GM12878 (cell line): Measurements from ENCODE around the gene ACADM. TPM values are rescaled to one million over a fixed set of nuclear protein-coding genes. Genes with fewer than 3 reads are reported as not detected.

Source experiments
- ATAC-seq: fragments of 200-7000 bp; cut with Tn5 transposase; 3 replicates; pipeline ENCODE4 v1.9.1; 2020; ENCODE audit warnings: mild to moderate bottlenecking, moderate library complexity
- BruUV-seq: library from RNA; stranded (reverse); fragments of 400-500 nt; replicated peaks from 2 replicates; lab custom pipeline; 2021; lab: Mats Ljungman, UMichigan
- CTCF ChIA-PET: fragments of 300-600 bp; sonication (Branson Sonifier 250); formaldehyde crosslinking; extraction: SDS; loops from one replicate; lab custom pipeline; 2021; ENCODE audit warnings: inconsistent platforms; lab: Yijun Ruan, JAX
- POLR2A ChIA-PET: fragments of 350-600 bp; formaldehyde crosslinking; extraction: SDS; loops from one replicate; lab custom pipeline; 2021; ENCODE audit warnings: inconsistent platforms; lab: Charles Lee
- RAD21 ChIA-PET: fragments of 300-600 bp; sonication (Branson Sonifier 250); formaldehyde crosslinking; loops from one replicate; lab custom pipeline; 2023; ENCODE audit warnings: antibody characterized with exemption; ENCODE audit not compliant: unreplicated experiment; lab: Charles Lee
- SMC1A ChIA-PET: fragments of 300-600 bp; sonication (Branson Sonifier 250); formaldehyde crosslinking; loops from one replicate; lab custom pipeline; 2023; ENCODE audit not compliant: unreplicated experiment, uncharacterized antibody; lab: Charles Lee
- DNase-seq: peaks from one replicate; pipeline ENCODE4 v3.0.0-alpha.2; 2011; ENCODE audit warnings: low read depth, low spot score
- FAIRE-seq: peaks from 3 replicates; lab custom pipeline; 2011; peaks lifted over from hg19 to GRCh38; lab: Jason Lieb, UNC
- H2AFZ ChIP-seq: 2 replicates; pipeline ENCODE4 v1.6.0; 2011; ENCODE audit warnings: low read depth, low read length, control low read depth; ENCODE audit not compliant: control insufficient read depth
- H3K27ac ChIP-seq: 2 replicates; pipeline ENCODE4 v1.5.1; 2011; ENCODE audit warnings: control low read depth; ENCODE audit not compliant: control insufficient read depth, insufficient read depth
- H3K27me3 ChIP-seq, 2 experiments: replicated peaks in 1 of 2; 2 replicates each; pipeline versions ENCODE4 v1.6.0 to v1.6.1; 2011; ENCODE audit warnings: low read length in 1 of 2; ENCODE audit not compliant: control insufficient read depth in 2 of 2, insufficient read depth in 2 of 2
- H3K36me3 ChIP-seq, 2 experiments: 2 replicates each; pipeline ENCODE4 v1.5.1; 2011; ENCODE audit warnings: low read length in 1 of 2; ENCODE audit not compliant: control insufficient read depth in 2 of 2, insufficient read depth in 2 of 2
- H3K4me1 ChIP-seq: 2 replicates; pipeline ENCODE4 v1.6.1; 2011; ENCODE audit warnings: mild to moderate bottlenecking, low read length, moderate library complexity, mixed read lengths; ENCODE audit not compliant: control insufficient read depth, insufficient read depth
- H3K4me2 ChIP-seq: 2 replicates; pipeline ENCODE4 v1.6.0; 2011; ENCODE audit warnings: control low read depth; ENCODE audit not compliant: control insufficient read depth, insufficient read depth
- H3K4me3 ChIP-seq: fragments of 200-600 bp; sonication (generic); 2 replicates; pipeline ENCODE4 v1.5.1; 2016
- H3K79me2 ChIP-seq: 2 replicates; pipeline ENCODE4 v1.6.0; 2011; ENCODE audit warnings: low read length; ENCODE audit not compliant: control insufficient read depth, insufficient read depth
- H3K9ac ChIP-seq: 2 replicates; pipeline ENCODE4 v1.8.0; 2011; ENCODE audit warnings: low read length, control low read depth, mixed read lengths; ENCODE audit not compliant: control insufficient read depth, insufficient read depth
- H3K9me3 ChIP-seq: replicated peaks from 3 replicates; pipeline ENCODE4 v1.5.1; 2011; ENCODE audit warnings: mild to moderate bottlenecking, low read length; ENCODE audit not compliant: control insufficient read depth, insufficient read depth
- H4K20me1 ChIP-seq: 2 replicates; pipeline ENCODE4 v1.6.0; 2011; ENCODE audit not compliant: control insufficient read depth, insufficient read depth
- CHD1 ChIP-seq: IDR thresholded peaks from 2 replicates; pipeline ENCODE4 v1.6.1; 2012; ENCODE audit warnings: low read depth, low read length, improper control_type of control experiment
- E2F4 ChIP-seq: IDR thresholded peaks from 2 replicates; pipeline ENCODE4 v1.6.1; 2012; ENCODE audit warnings: low read depth, low read length, improper control_type of control experiment
- ESRRA ChIP-seq: IDR thresholded peaks from 2 replicates; pipeline ENCODE4 v1.6.1; 2012; ENCODE audit warnings: mild to moderate bottlenecking, low read length, improper control_type of control experiment
- FOXK2 ChIP-seq: fragments of 450-650 bp; IDR thresholded peaks from 2 replicates; pipeline ENCODE4 v1.6.1; 2017; ENCODE audit warnings: mild to moderate bottlenecking, moderate library complexity
- IKZF1 ChIP-seq: fragments of 450-650 bp; conservative IDR thresholded peaks from 2 replicates; pipeline ENCODE4 v1.6.1; 2017; ENCODE audit warnings: antibody characterized with exemption, mild to moderate bottlenecking
- RFX5 ChIP-seq: IDR thresholded peaks from 2 replicates; pipeline ENCODE4 v1.6.1; 2011; ENCODE audit warnings: low read depth, low read length, improper control_type of control experiment
- ZBTB40 ChIP-seq: fragments of 450-650 bp; IDR thresholded peaks from 2 replicates; pipeline ENCODE4 v1.6.1; 2016; ENCODE audit warnings: mild to moderate bottlenecking, moderate library complexity, borderline replicate concordance
- WGBS: methylation state at CpG from one replicate; pipeline ENCODE4 v1.1.6; 2016; ENCODE audit warnings: low lambda C conversion rate; ENCODE audit not compliant: insufficient replicate concordance, insufficient coverage; ENCODE audit errors: missing lambda C conversion rate; 5-methylcytosine and 5-hydroxymethylcytosine counted together
- in situ Hi-C: fragments of 300-500 bp; cut with MboI; formaldehyde crosslinking; loops from 9 replicates; pipeline ENCODE4 v1.14.3; 2018; ENCODE audit warnings: mixed read lengths
- intact Hi-C: fragments of 100-400 bp; cut with micrococcal nuclease; formaldehyde crosslinking; loops from one replicate; pipeline ENCODE4 v1.14.2; 2022; ENCODE audit not compliant: unreplicated experiment
- polyA plus RNA-seq, 11 experiments: library from polyadenylated mRNA; depleted of rRNA in 4 of 11; unstranded in 6 of 11; stranded (reverse) in 5 of 11; fragments of >200 nt; fragmentation: Nextera tagmentation in 4 of 11; fragmentation: Illumina TruSeq in 1 of 11; extraction: Ambion mirVana in 4 of 11; extraction: Trizol in 1 of 11; gene quantifications; 1 replicate in 1 of 11; 2 replicates in 10 of 11; pipeline versions ENCODE4 v1.2.1 to v1.2.3, GENCODE V29; 2011 to 2016; ENCODE audit warnings: inconsistent platforms in 2 of 11, missing spikeins in 2 of 11, low read depth in 1 of 11
- total RNA-seq, 4 experiments: library from RNA; depleted of rRNA in 3 of 4; stranded (reverse); fragments of >200 nt in 3 of 4; fragmentation: Illumina TruSeq in 1 of 4; extraction: Trizol in 1 of 4; gene quantifications; 2 replicates each; pipeline versions ENCODE4 v1.2.1 to v1.2.3, GENCODE V29; 2013 to 2021

Gene ACADM
- total and polyA plus RNA-seq, 10 of the 15 experiments (the other 5 are each of a cell fraction or from before 2014, with no cell fraction given), result 119 to 245 (median 204) TPM

- WGBS, result 44% methylated on average over 1 of the region's 1 CpG
- H3K27ac ChIP-seq, result no peak overlapping the region
- ChIA-PET POLR2A (interaction anchor here (0.6 to 1.3 kb wide), 2 partner anchors 25 to 609 kb away, joined by 3 to 6 read pairs; no protein-coding TSS in a partner anchor), CTCF (interaction anchor here (1.0 to 1.5 kb wide), 2 partner anchors 11 to 31 kb away, joined by 3 to 5 read pairs; no protein-coding TSS in a partner anchor), SMC1A (interaction anchor here (0.9 to 1.7 kb wide), 3 partner anchors 19 to 43 kb away, joined by 3 to 4 read pairs (median 3); no protein-coding TSS in a partner anchor), RAD21 (no interaction called here)
- intact Hi-C loops (no loop called here), in situ Hi-C loops (no loop called here)
- DNase-seq (no peak), FAIRE-seq (no peak), ATAC-seq (peak; percentile 55; the same call in 2 of the 3 replicates)
- H3K27me3 ChIP-seq, result no peaks in the 10 kb centered on the region
- no peak for TF ChIP-seq ESRRA
- no peak for TF ChIP-seq RFX5
- no peak for TF ChIP-seq FOXK2
- no peak for TF ChIP-seq CHD1
- H3K4me2 ChIP-seq, result no peak overlapping the region
- BruUV-seq, result no TSS peak
- H4K20me1 ChIP-seq, result no peaks in the 10 kb centered on the region
- H3K79me2 ChIP-seq, result no peaks in the 10 kb centered on the region
- no peak overlapping the region for H3K4me3 ChIP-seq
- no peaks in the 10 kb centered on the region for H3K4me1 ChIP-seq
- H3K9ac ChIP-seq, result no peak overlapping the region
- no peak overlapping the region for H2AFZ ChIP-seq
- H3K9me3 ChIP-seq, result no peaks in the 10 kb centered on the region
- H3K36me3 ChIP-seq, result peaks cover 0 to 8% of the 10 kb centered on the region in 2 experiments; a peak in 1 of 4 replicates
Observed at GRCh38 chr1:75764057-75764655, 39.6 kb downstream of the ACADM start.

GRCh38 chr1:75765697-75766355, 41.3 kb downstream of the ACADM start:
- Histone ChIP-seq H3K27ac (no peak overlapping the region), H3K27me3 (no peaks in the 10 kb centered on the region), H2AFZ (no peak overlapping the region), H3K4me2 (no peak overlapping the region), H4K20me1 (no peaks in the 10 kb centered on the region), H3K79me2 (no peaks in the 10 kb centered on the region), H3K9me3 (no peaks in the 10 kb centered on the region), H3K9ac (no peak overlapping the region), H3K36me3 (peaks cover 0 to 8% of the 10 kb centered on the region in 2 experiments; a peak in 1 of 4 replicates), H3K4me3 (no peak overlapping the region), H3K4me1 (no peaks in the 10 kb centered on the region)
- in situ Hi-C loops, result no loop called here
- 67% methylated on average over 1 of the region's 1 CpG for WGBS
- ATAC-seq (no peak), FAIRE-seq (no peak), DNase-seq (no peak)
- CTCF ChIA-PET, result no interaction called here
- RAD21 ChIA-PET, result no interaction called here
- SMC1A ChIA-PET, result no interaction called here
- POLR2A ChIA-PET, result interaction anchor here (0.5 kb wide), 1 partner anchor 615 kb away, joined by 6 read pairs; no protein-coding TSS in a partner anchor
- BruUV-seq, result no TSS peak
- intact Hi-C loops, result no loop called here
- TF ChIP-seq ZBTB40 (no peak), E2F4 (no peak), IKZF1 (no peak)
